Transverse colon (tissue), 4 donors: Measurements from ENCODE around the gene EVC. TPM values are rescaled to one million over a fixed set of nuclear protein-coding genes. Genes with fewer than 3 reads are reported as not detected.

Source experiments
- DNase-seq: peaks from one replicate; pipeline ENCODE4 v3.0.0-alpha.2; 2019
- H3K27ac ChIP-seq, 4 donors: fragments of 200-600 bp; sonication (generic); 2 replicates each; pipeline ENCODE4 v1.5.1; 2016 to 2018; ENCODE audit warnings: inconsistent platforms in 4 of 4
- H3K27me3 ChIP-seq: fragments of 200-600 bp; sonication (generic); 2 replicates; pipeline ENCODE4 v1.5.1; 2017; ENCODE audit warnings: inconsistent platforms
- H3K36me3 ChIP-seq, 4 donors: fragments of 200-600 bp; sonication (generic); 2 replicates each; pipeline ENCODE4 v1.5.1; 2017 to 2019; ENCODE audit warnings: inconsistent platforms in 4 of 4
- H3K4me1 ChIP-seq, 4 donors: fragments of 200-600 bp; sonication (generic); 2 replicates each; pipeline ENCODE4 v1.5.1; 2017 to 2020; ENCODE audit warnings: inconsistent platforms in 4 of 4
- H3K4me3 ChIP-seq, 4 donors: fragments of 200-600 bp; sonication (generic); 1 replicate in 1 of 4; 2 replicates in 3 of 4; pipeline versions ENCODE4 v1.5.1 to v1.6.1; 2017 to 2019; ENCODE audit warnings: inconsistent platforms in 4 of 4
- H3K9me3 ChIP-seq, 2 donors: fragments of 200-600 bp; sonication (generic); 2 replicates each; pipeline ENCODE4 v1.5.1; 2017 to 2019; ENCODE audit warnings: inconsistent platforms in 2 of 2
- CTCF ChIP-seq, 5 experiments: fragments of 200-600 bp in 3 of 5; fragments of 450-650 bp in 2 of 5; sonication (generic) in 3 of 5; IDR thresholded peaks; 1 replicate in 2 of 5; 2 replicates in 3 of 5; pipeline ENCODE4 v1.5.1; 2016 to 2017; ENCODE audit warnings: antibody characterized with exemption in 5 of 5, inconsistent platforms in 3 of 5, mild to moderate bottlenecking in 2 of 5, moderate library complexity in 1 of 5
- EP300 ChIP-seq: sonication (generic); formaldehyde crosslinking; IDR thresholded peaks from one replicate; pipeline ENCODE4 v1.6.1; 2017; ENCODE audit warnings: antibody characterized with exemption, low read depth
- POLR2A ChIP-seq: fragments of 450-650 bp; IDR thresholded peaks from one replicate; pipeline ENCODE4 v1.6.1; 2016; ENCODE audit warnings: antibody characterized with exemption, mild to moderate bottlenecking, moderate library complexity
- POLR2AphosphoS5 ChIP-seq, 3 donors: sonication (generic); formaldehyde crosslinking; IDR thresholded peaks; one replicate each; pipeline ENCODE4 v1.6.1; 2016; ENCODE audit warnings: antibody characterized with exemption in 3 of 3
- WGBS, 2 donors: methylation state at CpG; one replicate each; pipeline ENCODE4 v1.1.5; 2018; ENCODE audit warnings: low coverage in 1 of 2; 5-methylcytosine and 5-hydroxymethylcytosine counted together
- in situ Hi-C, 4 donors: fragments of 200-750 bp; cut with MboI; loops; one replicate each; pipeline versions ENCODE4 v1.15.0 to v1.15.1; 2017; ENCODE audit warnings: low sequenced_read_pairs in 3 of 4, low pct_ligation_motif_present in 1 of 4, low pct_unique_long_range_greater_than_20kb in 1 of 4
- intact Hi-C: fragments of 100-400 bp; cut with DNase I; formaldehyde crosslinking; loops from one replicate; pipeline ENCODE4 v1.15.1; 2023; ENCODE audit warnings: low total_unique reads
- total RNA-seq, 4 donors: library from RNA; depleted of rRNA; stranded (reverse); fragments of >200 nt; gene quantifications; one replicate each; pipeline ENCODE4 v1.1.0, GENCODE V29; 2016

EVC gene
- total RNA-seq, 4 donors from 2014 or later = 6.0 to 45.8 (median 12.0) TPM

GRCh38 chr4:5759236-5760075, 48.5 kb downstream of the EVC start:
- intact Hi-C loops = no loop called here
- in situ Hi-C loops = no loop called here
- WGBS, 2 donors = 91 to 93% methylated on average over 12 to 22 of the region's 22 CpGs
- H3K27me3 ChIP-seq = no peaks in the 10 kb centered on the region
- H3K9me3 ChIP-seq = no peaks in the 10 kb centered on the region
- H3K36me3 ChIP-seq = no peaks in the 10 kb centered on the region
- DNase-seq = no peak
- no peak overlapping the region for H3K27ac ChIP-seq
- no peak for TF ChIP-seq POLR2AphosphoS5 (IDR thresholded peaks at IDR 0.05)
- TF ChIP-seq CTCF (IDR thresholded peaks at IDR 0.05) = no peak
- no peak for TF ChIP-seq POLR2A
- no peak for TF ChIP-seq EP300
- H3K4me3 ChIP-seq = no peak overlapping the region
- no peaks in the 10 kb centered on the region for H3K4me1 ChIP-seq

- H3K36me3 ChIP-seq = no peaks in the 10 kb centered on the region
- no peaks in the 10 kb centered on the region for H3K9me3 ChIP-seq
- intact Hi-C loops = no loop called here
- H3K27ac ChIP-seq = no peak overlapping the region
- no peaks in the 10 kb centered on the region for H3K27me3 ChIP-seq
- 83 to 94% methylated on average over 1 to 5 of the region's 5 CpGs for WGBS, 2 donors
- H3K4me3 ChIP-seq = no peak overlapping the region
- no peaks in the 10 kb centered on the region for H3K4me1 ChIP-seq
- DNase-seq = no peak
- TF ChIP-seq EP300 = no peak
- TF ChIP-seq CTCF (IDR thresholded peaks at IDR 0.05) = no peak
- no peak for TF ChIP-seq POLR2A
- TF ChIP-seq POLR2AphosphoS5 (IDR thresholded peaks at IDR 0.05) = no peak
- in situ Hi-C loops = no loop called here
Observed at GRCh38 chr4:5760246-5760645, 49.2 kb downstream of the EVC start.

DNA sequence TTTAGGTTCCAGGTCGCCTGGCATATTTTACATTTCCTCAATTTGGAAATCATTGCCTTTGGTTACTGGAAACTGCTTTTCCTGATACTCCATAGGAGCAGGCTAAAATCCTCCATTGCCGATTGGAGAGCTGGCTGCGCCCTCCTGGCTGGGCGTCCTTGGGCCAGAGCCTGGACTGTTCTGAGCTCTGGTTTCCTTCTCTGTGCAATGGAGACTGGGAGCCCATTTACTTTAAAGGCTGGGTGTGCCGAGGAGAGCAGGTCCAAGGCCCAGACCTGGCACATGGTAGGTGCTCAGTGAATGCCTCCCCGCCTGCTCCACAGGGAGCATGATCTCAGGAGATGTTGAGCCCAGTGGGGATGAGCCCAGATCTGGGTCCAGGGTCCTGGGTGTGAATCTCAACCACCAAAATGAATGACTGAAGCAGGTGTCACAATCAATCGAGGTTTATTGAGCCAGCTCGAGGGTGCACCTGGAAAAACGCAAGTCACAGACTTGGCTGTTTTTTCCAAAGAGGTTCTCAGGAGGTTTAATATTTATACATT, 50.0 kb downstream of the EVC start:
- Histone ChIP-seq H3K9me3 (no peaks in the 10 kb centered on the region), H3K27me3 (no peaks in the 10 kb centered on the region), H3K36me3 (no peaks in the 10 kb centered on the region), H3K4me3 (no peak overlapping the region), H3K4me1 (no peaks in the 10 kb centered on the region), H3K27ac (no peak overlapping the region)
- in situ Hi-C loops = no loop called here
- DNase-seq = no peak
- intact Hi-C loops = no loop called here
- WGBS, 2 donors = 85 to 94% methylated on average over 2 to 9 of the region's 9 CpGs
- TF ChIP-seq EP300 (no peak), CTCF (IDR thresholded peaks at IDR 0.05) (no peak), POLR2AphosphoS5 (IDR thresholded peaks at IDR 0.05) (no peak), POLR2A (no peak)

DNA sequence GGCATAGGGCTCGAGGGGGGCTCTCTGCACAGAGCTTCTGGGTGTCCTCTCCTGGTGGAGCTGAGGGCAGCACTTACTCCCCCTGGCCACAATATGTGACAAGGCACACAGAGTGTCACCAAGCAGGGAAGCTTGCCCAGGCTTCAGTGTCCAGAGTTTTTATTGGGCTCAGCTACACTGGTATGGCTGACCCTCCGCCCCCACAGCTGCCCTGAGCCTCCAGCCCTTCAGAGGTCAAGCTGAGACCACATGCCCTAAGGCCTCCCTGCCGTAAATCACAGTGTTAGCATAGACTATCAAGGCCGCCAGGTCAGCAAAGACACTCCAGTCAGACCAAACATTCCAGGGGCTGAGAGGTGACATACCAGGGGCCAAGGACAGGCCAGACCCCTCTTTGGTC, 59.0 kb downstream of the EVC start:
- no peaks in the 10 kb centered on the region for H3K27me3 ChIP-seq
- no peak overlapping the region for H3K27ac ChIP-seq
- intact Hi-C loops (no loop called here), in situ Hi-C loops (no loop called here)
- H3K4me1 ChIP-seq = no peaks in the 10 kb centered on the region
- WGBS, 2 donors = 91% methylated on average over 4 of the region's 4 CpGs; no CpG with 5 or more reads in 1 of the 2 donors
- DNase-seq = no peak
- H3K36me3 ChIP-seq = no peaks in the 10 kb centered on the region
- TF ChIP-seq POLR2AphosphoS5 (IDR thresholded peaks at IDR 0.05) (no peak), EP300 (no peak), CTCF (IDR thresholded peaks at IDR 0.05) (no peak), POLR2A (no peak)
- H3K4me3 ChIP-seq = no peak overlapping the region
- no peaks in the 10 kb centered on the region for H3K9me3 ChIP-seq
